NB4 (cell line): ENCODE data around the gene UBE2G1.

Source experiments
- CTCF ChIP-seq: IDR thresholded peaks from one replicate; pipeline ENCODE4 v1.5.1; 2012; ENCODE audit warnings: low read depth, low read length
- MAX ChIP-seq: IDR thresholded peaks from 2 replicates; pipeline ENCODE4 v1.6.1; 2011; ENCODE audit warnings: low read depth, low read length
- POLR2A ChIP-seq: IDR thresholded peaks from 2 replicates; pipeline ENCODE4 v1.6.1; 2011; ENCODE audit warnings: mild to moderate bottlenecking; ENCODE audit not compliant: insufficient read length; ENCODE audit errors: extremely low read depth

DNA sequence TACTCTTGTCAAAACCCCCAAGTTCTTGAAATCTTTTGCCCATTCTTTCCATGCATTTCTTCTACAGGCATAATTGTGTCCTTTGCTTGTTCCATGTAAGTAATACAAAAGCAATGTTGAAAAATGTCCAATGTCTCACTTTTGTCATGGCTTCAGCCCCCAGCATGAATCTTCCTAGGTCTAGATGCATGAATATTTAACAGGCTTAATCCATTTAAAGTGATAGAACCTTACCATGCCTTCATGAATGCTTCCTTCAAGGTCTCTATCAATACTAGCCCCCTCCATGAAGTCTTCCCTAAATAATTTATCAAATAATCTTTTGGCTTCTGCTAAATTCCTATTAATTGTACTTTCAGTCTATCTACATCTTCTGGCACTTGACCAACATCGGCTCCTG is 56.6 kb downstream of the UBE2G1 start:
- TF ChIP-seq CTCF (no peak), POLR2A (no peak), MAX (no peak)
